IMR-90 (cell line): ENCODE measurements around the gene ADSS1. TPM values are rescaled to one million over a fixed set of nuclear protein-coding genes. Genes with fewer than 3 reads are reported as not detected.

ENCODE experiments used
- ATAC-seq: fragments of 200-7000 bp; cut with Tn5 transposase; 2 replicates; pipeline ENCODE4 v1.9.1; 2020; ENCODE audit warnings: low read depth, mild to moderate bottlenecking, moderate library complexity
- BruUV-seq: library from RNA; stranded (reverse); fragments of 400-500 nt; replicated peaks from 2 replicates; lab custom pipeline; 2021; lab: Mats Ljungman, UMichigan
- CTCF ChIA-PET: fragments of 300-600 bp; formaldehyde crosslinking; extraction: SDS; loops from one replicate; lab custom pipeline; 2021; ENCODE audit warnings: antibody characterized with exemption; lab: Yijun Ruan, JAX
- POLR2A ChIA-PET: fragments of 300-600 bp; sonication (Branson Sonifier 250); formaldehyde crosslinking; loops from one replicate; lab custom pipeline; 2022; ENCODE audit warnings: antibody characterized with exemption; ENCODE audit not compliant: unreplicated experiment; lab: Charles Lee
- DNase-seq: peaks from one replicate; pipeline ENCODE4 v3.0.0; 2013
- H2AFZ ChIP-seq: replicated peaks from 2 replicates; pipeline ENCODE3; 2013; ENCODE audit warnings: low read length, mild to moderate bottlenecking; ENCODE audit not compliant: poor library complexity
- H2AK5ac ChIP-seq: 2 replicates; pipeline ENCODE4 v1.6.1; 2013; ENCODE audit warnings: low read depth, low read length, inconsistent platforms
- H2AK9ac ChIP-seq: replicated peaks from 2 replicates; pipeline ENCODE3; 2013; ENCODE audit warnings: mild to moderate bottlenecking, low read depth, low read length, moderate library complexity; ENCODE audit not compliant: poor library complexity
- H2BK120ac ChIP-seq: 2 replicates; pipeline ENCODE4 v1.6.1; 2013; ENCODE audit warnings: low read depth, low read length, inconsistent platforms
- H2BK15ac ChIP-seq: 3 replicates; pipeline ENCODE4 v1.6.1; 2013; ENCODE audit warnings: low read depth, low read length, inconsistent platforms
- H2BK20ac ChIP-seq: 2 replicates; pipeline ENCODE4 v1.6.1; 2013; ENCODE audit warnings: low read depth, mild to moderate bottlenecking, inconsistent platforms, low read length, moderate library complexity
- H2BK5ac ChIP-seq: 2 replicates; pipeline ENCODE4 v1.6.1; 2013; ENCODE audit warnings: mild to moderate bottlenecking, low read depth, low read length, inconsistent platforms; ENCODE audit not compliant: poor library complexity, severe bottlenecking
- H3K14ac ChIP-seq: replicated peaks from 2 replicates; pipeline ENCODE4 v1.6.1; 2013; ENCODE audit warnings: low read depth, low read length, inconsistent platforms
- H3K18ac ChIP-seq: 2 replicates; pipeline ENCODE4 v1.6.1; 2013; ENCODE audit warnings: low read depth, low read length, control low read depth
- H3K23ac ChIP-seq: 2 replicates; pipeline ENCODE4 v1.6.1; 2013; ENCODE audit warnings: low read depth, low read length, inconsistent platforms
- H3K27ac ChIP-seq: 2 replicates; pipeline ENCODE4 v1.5.1; 2013; ENCODE audit warnings: mild to moderate bottlenecking, control low read depth, low read length; ENCODE audit not compliant: insufficient read depth
- H3K27me3 ChIP-seq: 2 replicates; pipeline ENCODE4 v1.6.1; 2013; ENCODE audit warnings: low read length; ENCODE audit not compliant: control insufficient read depth, insufficient read depth
- H3K36me3 ChIP-seq: 2 replicates; pipeline ENCODE4 v1.6.1; 2013; ENCODE audit warnings: low read length, mixed read lengths; ENCODE audit not compliant: control insufficient read depth, insufficient read depth
- H3K4ac ChIP-seq: 2 replicates; pipeline ENCODE4 v1.6.1; 2013; ENCODE audit warnings: low read depth, low read length, inconsistent platforms
- H3K4me1 ChIP-seq: 2 replicates; pipeline ENCODE4 v1.6.1; 2013; ENCODE audit warnings: low read length, mixed read lengths; ENCODE audit not compliant: control insufficient read depth, insufficient read depth
- H3K4me2 ChIP-seq: 2 replicates; pipeline ENCODE4 v1.6.1; 2013; ENCODE audit warnings: low read depth, mild to moderate bottlenecking, control low read depth, low read length, moderate library complexity
- H3K4me3 ChIP-seq: 2 replicates; pipeline ENCODE4 v1.5.1; 2013; ENCODE audit warnings: low read depth, mild to moderate bottlenecking, control low read depth, low read length, moderate library complexity; ENCODE audit not compliant: insufficient read depth
- H3K56ac ChIP-seq: 2 replicates; pipeline ENCODE4 v1.6.1; 2013; ENCODE audit warnings: low read length, inconsistent platforms; ENCODE audit not compliant: insufficient read depth; ENCODE audit errors: extremely low read depth
- H3K79me1 ChIP-seq, 2 experiments: 2 replicates each; pipeline ENCODE4 v1.6.1; 2013; ENCODE audit warnings: low read length in 2 of 2, inconsistent platforms in 1 of 2, low read depth in 1 of 2
- H3K9ac ChIP-seq: 2 replicates; pipeline ENCODE4 v1.6.1; 2013; ENCODE audit warnings: low read depth, low read length, control low read depth
- H3K9me1 ChIP-seq: 2 replicates; pipeline ENCODE4 v1.6.1; 2013; ENCODE audit warnings: low read length, inconsistent platforms; ENCODE audit not compliant: insufficient read depth
- H3K9me3 ChIP-seq: 2 replicates; pipeline ENCODE4 v1.6.1; 2013; ENCODE audit warnings: low read length; ENCODE audit not compliant: control insufficient read depth, insufficient read depth
- H4K20me1 ChIP-seq: 2 replicates; pipeline ENCODE4 v1.6.1; 2013; ENCODE audit warnings: low read length, inconsistent platforms; ENCODE audit not compliant: insufficient read depth
- H4K5ac ChIP-seq: 2 replicates; pipeline ENCODE4 v1.6.1; 2013; ENCODE audit warnings: mild to moderate bottlenecking, low read depth, low read length, control low read depth
- H4K8ac ChIP-seq, 2 experiments: 2 replicates each; pipeline ENCODE4 v1.6.1; 2013; ENCODE audit warnings: low read depth in 2 of 2, low read length in 2 of 2, control low read depth in 1 of 2, inconsistent platforms in 1 of 2
- H4K91ac ChIP-seq: 2 replicates; pipeline ENCODE4 v1.6.1; 2013; ENCODE audit warnings: low read depth, low read length, inconsistent platforms; ENCODE audit not compliant: insufficient read depth
- BHLHE40 ChIP-seq: fragments of 150-350 bp; IDR thresholded peaks from 2 replicates; pipeline ENCODE4 v1.6.1; 2016; ENCODE audit warnings: mild to moderate bottlenecking, low read depth, low read length
- CEBPB ChIP-seq: IDR thresholded peaks from 2 replicates; pipeline ENCODE4 v1.6.1; 2012; ENCODE audit warnings: low read depth, low read length, improper control_type of control experiment
- CHD1 ChIP-seq: IDR thresholded peaks from 2 replicates; pipeline ENCODE4 v1.6.1; 2012; ENCODE audit warnings: low read depth, low read length, improper control_type of control experiment
- MAFK ChIP-seq: IDR thresholded peaks from 2 replicates; pipeline ENCODE4 v1.6.1; 2012; ENCODE audit warnings: low read depth, low read length, improper control_type of control experiment
- MAZ ChIP-seq: IDR thresholded peaks from 2 replicates; pipeline ENCODE4 v1.6.1; 2012; ENCODE audit warnings: low read depth, mild to moderate bottlenecking, low read length, improper control_type of control experiment, moderate library complexity, borderline replicate concordance
- MXI1 ChIP-seq: IDR thresholded peaks from 2 replicates; pipeline ENCODE4 v1.6.1; 2012; ENCODE audit warnings: low read depth, mild to moderate bottlenecking, low read length, moderate library complexity, borderline replicate concordance
- NFE2L2 ChIP-seq: fragments of 150-350 bp; IDR thresholded peaks from 2 replicates; pipeline ENCODE4 v1.6.1; 2016; ENCODE audit warnings: low read depth, mild to moderate bottlenecking, low read length
- POLR2A ChIP-seq: IDR thresholded peaks from 2 replicates; pipeline ENCODE4 v1.6.1; 2012; ENCODE audit warnings: mild to moderate bottlenecking, low read depth, low read length
- RCOR1 ChIP-seq: IDR thresholded peaks from 2 replicates; pipeline ENCODE4 v1.6.1; 2012; ENCODE audit warnings: mild to moderate bottlenecking, low read length, improper control_type of control experiment; ENCODE audit not compliant: insufficient replicate concordance
- RFX5 ChIP-seq: IDR thresholded peaks from 2 replicates; pipeline ENCODE4 v1.8.0; 2012; ENCODE audit warnings: low read depth, mild to moderate bottlenecking, low read length, moderate library complexity
- SMC3 ChIP-seq: fragments of 150-350 bp; IDR thresholded peaks from 2 replicates; pipeline ENCODE4 v1.6.1; 2016; ENCODE audit warnings: low read depth, mild to moderate bottlenecking, antibody characterized with exemption, low read length, moderate library complexity
- WGBS, 2 experiments: methylation state at CpG; one replicate each; pipeline versions ENCODE4 v1.1.5 to v1.1.7; 2013; ENCODE audit warnings: missing lambda C conversion rate in 2 of 2; ENCODE audit not compliant: insufficient read length in 1 of 2; ENCODE audit errors: extremely low coverage in 2 of 2; 5-methylcytosine and 5-hydroxymethylcytosine counted together
- dilution Hi-C: fragments of 300-500 bp; cut with HindIII; formaldehyde crosslinking; loops from one replicate; pipeline ENCODE4 v1.14.3; 2018; ENCODE audit warnings: low sequenced_read_pairs; ENCODE audit not compliant: unreplicated experiment
- in situ Hi-C: fragments of 300-500 bp; cut with MboI; formaldehyde crosslinking; loops from 3 replicates; pipeline ENCODE4 v1.14.3; 2019; ENCODE audit warnings: low sequenced_read_pairs, inconsistent platforms, mixed read lengths
- intact Hi-C: fragments of 100-400 bp; cut with micrococcal nuclease; formaldehyde crosslinking; loops from 2 replicates; pipeline ENCODE4 v1.10.0; 2022
- polyA plus RNA-seq, 3 experiments: library from polyadenylated mRNA; depleted of rRNA; stranded (reverse); fragments of >200 nt; gene quantifications; 2 replicates each; pipeline ENCODE4 v1.2.3, GENCODE V29; 2012; ENCODE audit warnings: low replicate concordance in 1 of 3
- total RNA-seq: library from RNA; depleted of rRNA; stranded (reverse); fragments of >200 nt; gene quantifications from 2 replicates; pipeline ENCODE4 v1.2.3, GENCODE V29; 2012
- TF ChIP-seq, protein P1 (sequence below): conservative IDR thresholded peaks from 2 replicates; pipeline ENCODE4 v1.5.1; 2012; ENCODE audit warnings: mild to moderate bottlenecking, low read depth, low read length, improper control_type of control experiment
- TF ChIP-seq, protein P2 (sequence below): fragments of 150-350 bp; IDR thresholded peaks from 2 replicates; pipeline ENCODE4 v1.6.1; 2017; ENCODE audit warnings: mild to moderate bottlenecking, antibody characterized with exemption, low read length, low read depth

ADSS1 gene
- total and polyA plus RNA-seq, 2 of the 4 experiments (the other 2 are of a cell fraction), result 1.8 to 5.2 TPM

DNA sequence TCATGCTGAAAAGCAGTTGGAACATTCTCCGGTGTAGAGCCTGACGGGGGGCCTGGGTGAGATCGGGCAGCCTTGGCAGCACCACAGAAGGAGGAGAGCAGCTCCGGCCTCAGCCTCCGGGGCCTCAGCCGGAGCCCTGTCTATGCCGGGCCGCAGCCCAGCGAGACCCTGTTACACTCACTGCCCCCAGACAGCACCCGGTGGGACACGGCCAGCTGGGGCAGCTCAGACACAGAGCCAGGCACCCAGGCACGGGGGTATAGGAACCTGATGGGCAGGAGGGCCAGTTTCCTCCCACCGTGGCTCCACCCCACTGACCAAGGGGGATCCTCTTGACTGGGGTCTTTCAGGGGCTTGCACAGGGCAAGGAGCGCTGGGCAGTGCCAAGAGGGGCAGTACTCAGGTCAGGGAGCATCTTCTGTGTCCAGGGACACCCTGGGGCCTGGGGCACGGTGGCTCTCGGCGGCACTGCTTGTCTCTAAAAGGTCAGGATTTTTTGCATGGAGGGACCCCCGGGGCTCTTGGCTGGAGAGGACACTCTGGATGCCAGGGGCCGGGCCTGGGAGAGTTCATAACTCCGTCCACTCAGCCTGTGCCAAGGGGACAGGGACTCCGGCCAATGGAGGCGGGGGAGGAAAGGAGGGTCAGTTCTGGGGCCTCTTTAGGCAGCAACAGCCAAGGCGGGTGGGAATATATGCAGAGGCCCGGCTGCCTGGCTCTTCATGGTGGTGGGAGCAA, 25.2 kb upstream of the ADSS1 start (continued):
- no peak for TF ChIP-seq CHD1
- no peak for TF ChIP-seq MAFK
- TF ChIP-seq MXI1, result no peak
- no peak for TF ChIP-seq SMC3

DNA sequence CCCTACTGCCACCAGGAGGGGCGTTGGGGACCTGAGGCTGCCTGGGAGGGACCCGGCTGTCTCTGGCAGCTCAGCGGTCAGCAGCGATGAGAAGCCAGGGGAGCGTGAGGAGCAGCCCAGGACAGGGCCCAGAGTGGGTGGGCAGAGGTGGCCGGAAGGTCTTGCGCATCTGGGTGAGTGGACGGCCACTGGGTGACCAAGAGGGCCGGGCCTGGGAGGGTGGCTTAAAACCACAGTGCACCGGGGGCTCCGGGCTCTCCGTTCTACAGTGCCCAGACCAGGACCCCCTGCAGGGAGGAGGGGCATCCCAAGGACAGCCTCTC, 24.6 kb upstream of the ADSS1 start:
- Histone ChIP-seq H2BK5ac (no peak overlapping the region), H3K4me2 (no peak overlapping the region), H3K23ac (no peak overlapping the region), H3K9me1 (no peaks in the 10 kb centered on the region; the same call in 1 of the 2 replicates), H3K4me1 (peaks cover 21% of the 10 kb centered on the region), H3K14ac (no peak overlapping the region), H3K79me1 (peaks cover 12 to 90% of the 10 kb centered on the region in 2 experiments), H3K36me3 (peaks cover 52% of the 10 kb centered on the region), H4K5ac (no peak overlapping the region), H2BK120ac (no peak overlapping the region), H3K56ac (no peak overlapping the region), H2BK15ac (no peak overlapping the region), H3K27me3 (no peaks in the 10 kb centered on the region), H4K20me1 (peaks cover 85% of the 10 kb centered on the region), H2AFZ (no peak overlapping the region), H2BK20ac (no peak overlapping the region), H3K4me3 (no peak overlapping the region), H4K91ac (no peak overlapping the region), H3K18ac (no peak overlapping the region), H2AK5ac (no peak overlapping the region), H4K8ac (no peak overlapping the region), H3K27ac (no peak overlapping the region), H2AK9ac (peak overlapping the region; percentile 44), H3K4ac (no peak overlapping the region), H3K9me3 (no peaks in the 10 kb centered on the region), H3K9ac (no peak overlapping the region)
- intact Hi-C loops (no loop called here), in situ Hi-C loops (no loop called here), dilution Hi-C loops (no loop called here)
- DNase-seq (no peak), ATAC-seq (no peak)
- ChIA-PET POLR2A (no interaction called here), CTCF (no interaction called here)
- no TSS peak for BruUV-seq
- WGBS, 2 experiments, result 91% methylated on average over 10 of the region's 12 CpGs; no CpG with 5 or more reads in 1 of the 2 experiments
- TF ChIP-seq RFX5 (no peak), MXI1 (no peak), CHD1 (no peak), POLR2A (no peak), RCOR1 (no peak), SMC3 (no peak), BHLHE40 (no peak), NFE2L2 (no peak), MAZ (no peak), CEBPB (no peak), MAFK (no peak)
- TF ChIP-seq, protein P1, sequence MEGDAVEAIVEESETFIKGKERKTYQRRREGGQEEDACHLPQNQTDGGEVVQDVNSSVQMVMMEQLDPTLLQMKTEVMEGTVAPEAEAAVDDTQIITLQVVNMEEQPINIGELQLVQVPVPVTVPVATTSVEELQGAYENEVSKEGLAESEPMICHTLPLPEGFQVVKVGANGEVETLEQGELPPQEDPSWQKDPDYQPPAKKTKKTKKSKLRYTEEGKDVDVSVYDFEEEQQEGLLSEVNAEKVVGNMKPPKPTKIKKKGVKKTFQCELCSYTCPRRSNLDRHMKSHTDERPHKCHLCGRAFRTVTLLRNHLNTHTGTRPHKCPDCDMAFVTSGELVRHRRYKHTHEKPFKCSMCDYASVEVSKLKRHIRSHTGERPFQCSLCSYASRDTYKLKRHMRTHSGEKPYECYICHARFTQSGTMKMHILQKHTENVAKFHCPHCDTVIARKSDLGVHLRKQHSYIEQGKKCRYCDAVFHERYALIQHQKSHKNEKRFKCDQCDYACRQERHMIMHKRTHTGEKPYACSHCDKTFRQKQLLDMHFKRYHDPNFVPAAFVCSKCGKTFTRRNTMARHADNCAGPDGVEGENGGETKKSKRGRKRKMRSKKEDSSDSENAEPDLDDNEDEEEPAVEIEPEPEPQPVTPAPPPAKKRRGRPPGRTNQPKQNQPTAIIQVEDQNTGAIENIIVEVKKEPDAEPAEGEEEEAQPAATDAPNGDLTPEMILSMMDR, result no peak
- TF ChIP-seq, protein P2, sequence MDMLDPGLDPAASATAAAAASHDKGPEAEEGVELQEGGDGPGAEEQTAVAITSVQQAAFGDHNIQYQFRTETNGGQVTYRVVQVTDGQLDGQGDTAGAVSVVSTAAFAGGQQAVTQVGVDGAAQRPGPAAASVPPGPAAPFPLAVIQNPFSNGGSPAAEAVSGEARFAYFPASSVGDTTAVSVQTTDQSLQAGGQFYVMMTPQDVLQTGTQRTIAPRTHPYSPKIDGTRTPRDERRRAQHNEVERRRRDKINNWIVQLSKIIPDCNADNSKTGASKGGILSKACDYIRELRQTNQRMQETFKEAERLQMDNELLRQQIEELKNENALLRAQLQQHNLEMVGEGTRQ, result no peak
